LNCaP clone FGC (cell line): ENCODE measurements around the gene IRAK2.
"Not testable (repeated sequence)": the region's sequence is repeated elsewhere in the genome, so short reads cannot be mapped to it uniquely, and the experiment has no call there.

ENCODE experiments used
- DNase-seq: peaks from one replicate; pipeline ENCODE4 v3.0.0-alpha.2; 2011; ENCODE audit warnings: low read depth
- H3K4me3 ChIP-seq: 2 replicates; pipeline ENCODE4 v1.5.1; 2011; ENCODE audit warnings: mild to moderate bottlenecking, low read depth, low read length, control low read depth
- CTCF ChIP-seq: IDR thresholded peaks from 2 replicates; pipeline ENCODE4 v1.5.1; 2012; ENCODE audit warnings: mild to moderate bottlenecking; ENCODE audit not compliant: control insufficient read depth, insufficient read depth; ENCODE audit errors: extremely low read depth

Gene IRAK2

DNA sequence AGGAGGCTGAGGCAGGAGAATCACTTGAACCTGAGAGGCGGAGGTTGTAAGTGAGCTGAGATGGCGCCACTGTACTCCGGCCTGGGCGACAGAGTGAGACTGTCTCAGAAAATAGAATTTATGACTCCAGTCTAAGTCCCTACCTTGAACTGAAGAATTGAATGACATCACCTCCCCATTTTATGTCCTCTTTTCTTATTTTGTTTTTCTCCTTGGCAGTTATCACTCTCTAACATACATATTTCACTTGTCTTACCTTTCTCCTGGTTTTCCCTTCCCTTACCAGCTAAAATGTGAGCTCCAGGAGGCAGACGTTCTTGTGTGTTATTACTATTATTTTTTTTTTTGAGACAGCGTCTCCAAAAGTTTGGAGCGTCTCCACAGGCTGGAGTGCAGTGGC, 91.1 kb downstream of the IRAK2 start:
- H3K4me3 ChIP-seq: no peak overlapping the region
- TF ChIP-seq CTCF: no peak
- DNase-seq: no peak

GRCh38 chr3:10259036-10259435, 94.3 kb downstream of the IRAK2 start:
- TF ChIP-seq CTCF: no peak
- H3K4me3 ChIP-seq: no peak overlapping the region

GRCh38 chr3:10259798-10260197, 95.1 kb downstream of the IRAK2 start:
- no peak overlapping the region for H3K4me3 ChIP-seq
- DNase-seq: no peak
- no peak for TF ChIP-seq CTCF

More at GRCh38 chr3:10259036-10259435, 94.3 kb downstream of the IRAK2 start:
- DNase-seq: no peak

DNA sequence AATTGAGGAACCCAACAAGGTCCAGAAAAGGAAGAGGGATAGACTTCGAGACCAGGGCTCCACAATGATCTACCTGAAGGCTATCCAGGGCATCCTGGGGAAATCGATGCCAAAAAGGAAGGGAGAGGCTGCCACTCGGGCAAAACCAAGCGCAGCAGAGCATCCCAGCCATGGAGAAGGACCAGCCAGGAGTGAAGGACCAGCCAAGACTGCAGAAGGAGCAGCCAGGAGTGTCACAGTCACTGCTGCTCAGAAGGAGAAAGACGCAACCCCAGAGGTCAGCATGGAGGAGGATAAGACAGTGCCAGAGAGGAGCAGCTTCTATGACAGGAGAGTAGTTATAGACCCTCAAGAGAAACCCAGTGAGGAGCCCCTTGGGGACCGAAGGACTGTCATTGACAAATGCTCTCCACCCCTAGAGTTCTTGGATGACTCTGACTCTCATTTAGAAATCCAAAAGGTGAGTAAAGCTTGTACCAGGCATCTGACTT, 95.5 kb downstream of the IRAK2 start:
- no peak for TF ChIP-seq CTCF
- no peak for DNase-seq
- H3K4me3 ChIP-seq: no peak overlapping the region

DNA sequence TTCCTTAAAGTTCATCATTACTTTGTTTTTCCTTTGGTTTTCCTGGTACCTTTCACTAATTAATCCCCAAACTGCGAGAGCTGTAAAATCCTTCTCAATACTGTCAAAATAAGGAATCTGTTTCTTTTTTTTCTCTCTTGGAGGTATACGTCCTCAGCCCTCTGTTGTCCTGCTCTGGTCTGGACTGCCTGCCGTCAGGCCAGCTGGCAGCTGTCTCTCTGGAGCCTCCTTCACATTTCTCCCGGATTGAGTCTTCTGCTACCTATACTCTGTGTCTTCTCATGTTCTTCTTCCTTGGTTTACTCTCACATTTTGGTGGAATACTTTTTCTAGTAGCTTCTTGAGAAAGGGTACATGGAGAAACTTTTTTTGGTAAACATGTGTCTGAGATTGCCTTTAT, 97.3 kb downstream of the IRAK2 start:
- no peak overlapping the region for H3K4me3 ChIP-seq
- DNase-seq: no peak
- no peak for TF ChIP-seq CTCF

DNA sequence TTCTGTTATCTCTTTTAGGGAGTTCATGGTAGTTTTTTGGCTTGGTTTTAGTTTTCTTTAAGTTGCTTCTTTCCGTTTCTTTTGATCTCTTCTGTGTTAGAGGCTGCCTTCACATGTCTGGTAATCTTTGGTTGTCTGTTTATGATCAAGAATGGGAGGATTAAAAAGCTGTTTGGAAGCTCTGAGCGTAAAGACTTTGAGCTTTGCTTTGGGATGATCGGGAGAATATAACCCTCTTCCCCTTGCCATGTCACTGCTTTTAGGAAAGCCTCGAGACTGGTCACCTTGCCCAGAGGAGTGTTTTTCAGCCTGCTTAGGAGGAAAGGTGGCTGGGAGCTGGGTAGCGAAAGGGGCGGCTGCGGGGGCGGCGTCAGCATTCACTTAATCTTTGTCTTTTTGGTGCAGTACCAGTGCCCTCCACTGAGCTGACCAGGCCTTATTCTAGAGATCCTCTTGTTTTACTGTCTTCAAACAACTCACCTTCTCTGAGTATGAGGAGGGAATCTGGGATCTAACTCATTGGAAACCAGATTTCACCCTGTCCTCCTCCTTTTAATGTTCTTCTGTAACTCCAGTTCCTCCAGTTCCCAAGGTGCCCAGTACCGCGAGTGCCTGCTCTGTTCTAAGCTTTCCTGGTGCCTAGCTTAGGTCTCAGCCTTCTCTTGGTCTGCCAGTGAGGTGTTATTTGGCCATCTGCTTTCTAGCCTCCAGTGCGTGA, 99.1 kb downstream of the IRAK2 start:
- no peak overlapping the region for H3K4me3 ChIP-seq
- DNase-seq: no peak
- TF ChIP-seq CTCF: no peak

- no peak for DNase-seq
- no peak for TF ChIP-seq CTCF
- H3K4me3 ChIP-seq: no peak overlapping the region
Observed at GRCh38 chr3:10265833-10266232, 101.1 kb downstream of the IRAK2 start.

- not testable (repeated sequence) for DNase-seq, H3K4me3 ChIP-seq
Observed at GRCh38 chr3:10266936-10267335, 102.2 kb downstream of the IRAK2 start.
